GM12878 (cell line): ENCODE data around the gene HLA-DQB1. TPM values are rescaled to one million over a fixed set of nuclear protein-coding genes. Genes with fewer than 3 reads are reported as not detected.
A peak's percentile ranks its signal among the peaks of the same experiment; 100 is the strongest.

Source experiments
- ATAC-seq: fragments of 200-7000 bp; cut with Tn5 transposase; 3 replicates; pipeline ENCODE4 v1.9.1; 2020; ENCODE audit warnings: mild to moderate bottlenecking, moderate library complexity
- Bru-seq: library from RNA; stranded (reverse); fragments of 400-500 nt; gene quantifications from one replicate; lab custom pipeline; 2021; lab: Mats Ljungman, UMichigan
- BruChase-seq, 2 experiments: library from RNA; stranded (reverse); fragments of 400-500 nt; gene quantifications; one replicate each; lab custom pipeline; 2021; lab: Mats Ljungman, UMichigan
- BruUV-seq: library from RNA; stranded (reverse); fragments of 400-500 nt; replicated peaks from 2 replicates; lab custom pipeline; 2021; lab: Mats Ljungman, UMichigan
- CTCF ChIA-PET: fragments of 300-600 bp; sonication (Branson Sonifier 250); formaldehyde crosslinking; extraction: SDS; loops from one replicate; lab custom pipeline; 2021; ENCODE audit warnings: inconsistent platforms; lab: Yijun Ruan, JAX
- POLR2A ChIA-PET: fragments of 350-600 bp; formaldehyde crosslinking; extraction: SDS; loops from one replicate; lab custom pipeline; 2021; ENCODE audit warnings: inconsistent platforms; lab: Charles Lee
- RAD21 ChIA-PET: fragments of 300-600 bp; sonication (Branson Sonifier 250); formaldehyde crosslinking; loops from one replicate; lab custom pipeline; 2023; ENCODE audit warnings: antibody characterized with exemption; ENCODE audit not compliant: unreplicated experiment; lab: Charles Lee
- SMC1A ChIA-PET: fragments of 300-600 bp; sonication (Branson Sonifier 250); formaldehyde crosslinking; loops from one replicate; lab custom pipeline; 2023; ENCODE audit not compliant: unreplicated experiment, uncharacterized antibody; lab: Charles Lee
- DNase-seq: peaks from one replicate; pipeline ENCODE4 v3.0.0-alpha.2; 2011; ENCODE audit warnings: low read depth, low spot score
- FAIRE-seq: peaks from 3 replicates; lab custom pipeline; 2011; peaks lifted over from hg19 to GRCh38; lab: Jason Lieb, UNC
- H2AFZ ChIP-seq: 2 replicates; pipeline ENCODE4 v1.6.0; 2011; ENCODE audit warnings: low read depth, low read length, control low read depth; ENCODE audit not compliant: control insufficient read depth
- H3K27ac ChIP-seq: 2 replicates; pipeline ENCODE4 v1.5.1; 2011; ENCODE audit warnings: control low read depth; ENCODE audit not compliant: control insufficient read depth, insufficient read depth
- H3K27me3 ChIP-seq, 2 experiments: replicated peaks in 1 of 2; 2 replicates each; pipeline versions ENCODE4 v1.6.0 to v1.6.1; 2011; ENCODE audit warnings: low read length in 1 of 2; ENCODE audit not compliant: control insufficient read depth in 2 of 2, insufficient read depth in 2 of 2
- H3K36me3 ChIP-seq, 2 experiments: 2 replicates each; pipeline ENCODE4 v1.5.1; 2011; ENCODE audit warnings: low read length in 1 of 2; ENCODE audit not compliant: control insufficient read depth in 2 of 2, insufficient read depth in 2 of 2
- H3K4me1 ChIP-seq: 2 replicates; pipeline ENCODE4 v1.6.1; 2011; ENCODE audit warnings: mild to moderate bottlenecking, low read length, moderate library complexity, mixed read lengths; ENCODE audit not compliant: control insufficient read depth, insufficient read depth
- H3K4me2 ChIP-seq: 2 replicates; pipeline ENCODE4 v1.6.0; 2011; ENCODE audit warnings: control low read depth; ENCODE audit not compliant: control insufficient read depth, insufficient read depth
- H3K4me3 ChIP-seq: fragments of 200-600 bp; sonication (generic); 2 replicates; pipeline ENCODE4 v1.5.1; 2016
- H3K79me2 ChIP-seq: 2 replicates; pipeline ENCODE4 v1.6.0; 2011; ENCODE audit warnings: low read length; ENCODE audit not compliant: control insufficient read depth, insufficient read depth
- H3K9ac ChIP-seq: 2 replicates; pipeline ENCODE4 v1.8.0; 2011; ENCODE audit warnings: low read length, control low read depth, mixed read lengths; ENCODE audit not compliant: control insufficient read depth, insufficient read depth
- H3K9me3 ChIP-seq: replicated peaks from 3 replicates; pipeline ENCODE4 v1.5.1; 2011; ENCODE audit warnings: mild to moderate bottlenecking, low read length; ENCODE audit not compliant: control insufficient read depth, insufficient read depth
- H4K20me1 ChIP-seq: 2 replicates; pipeline ENCODE4 v1.6.0; 2011; ENCODE audit not compliant: control insufficient read depth, insufficient read depth
- ATF7 ChIP-seq: fragments of 450-650 bp; IDR thresholded peaks from 2 replicates; pipeline ENCODE4 v1.6.1; 2016; ENCODE audit warnings: low read depth, mild to moderate bottlenecking
- BHLHE40 ChIP-seq, 2 experiments: fragments of 450-650 bp in 1 of 2; IDR thresholded peaks; 2 replicates each; pipeline ENCODE4 v1.6.1; 2011 to 2017; ENCODE audit warnings: low read depth in 2 of 2, borderline replicate concordance in 1 of 2, improper control_type of control experiment in 1 of 2, low read length in 1 of 2, mild to moderate bottlenecking in 1 of 2
- CREB1 ChIP-seq: IDR thresholded peaks from 2 replicates; pipeline ENCODE4 v1.6.1; 2012; ENCODE audit warnings: low read depth, mild to moderate bottlenecking, inconsistent platforms
- E2F4 ChIP-seq: IDR thresholded peaks from 2 replicates; pipeline ENCODE4 v1.6.1; 2012; ENCODE audit warnings: low read depth, low read length, improper control_type of control experiment
- GATAD2B ChIP-seq: fragments of 450-650 bp; conservative IDR thresholded peaks from 2 replicates; pipeline ENCODE4 v1.6.1; 2017; ENCODE audit warnings: low read depth, mild to moderate bottlenecking, moderate library complexity
- IKZF2 ChIP-seq, 2 experiments: fragments of 450-650 bp; IDR thresholded peaks; 2 replicates each; pipeline ENCODE4 v1.6.1; 2017; ENCODE audit warnings: mild to moderate bottlenecking in 2 of 2, moderate library complexity in 2 of 2
- MEF2A ChIP-seq: IDR thresholded peaks from 2 replicates; pipeline ENCODE4 v1.6.1; 2011; ENCODE audit warnings: low read depth, mild to moderate bottlenecking, low read length, moderate library complexity; ENCODE audit not compliant: insufficient read depth
- NFIC ChIP-seq: IDR thresholded peaks from 2 replicates; pipeline ENCODE4 v1.6.1; 2012; ENCODE audit warnings: low read depth, mild to moderate bottlenecking, inconsistent platforms, low read length, moderate library complexity
- NFYB ChIP-seq: IDR thresholded peaks from 2 replicates; pipeline ENCODE4 v1.6.1; 2011; ENCODE audit warnings: low read depth, mild to moderate bottlenecking, low read length, improper control_type of control experiment, moderate library complexity; ENCODE audit not compliant: insufficient read depth
- PML ChIP-seq: IDR thresholded peaks from 2 replicates; pipeline ENCODE4 v1.6.1; 2012; ENCODE audit warnings: low read length, inconsistent platforms
- POLR2A ChIP-seq: IDR thresholded peaks from 2 replicates; pipeline ENCODE4 v1.6.1; 2011; ENCODE audit warnings: low read depth, mild to moderate bottlenecking, low read length
- POLR2AphosphoS5 ChIP-seq: IDR thresholded peaks from 2 replicates; pipeline ENCODE4 v1.6.1; 2011; ENCODE audit warnings: mild to moderate bottlenecking, low read length, inconsistent platforms
- RB1 ChIP-seq: fragments of 450-650 bp; formaldehyde crosslinking; IDR thresholded peaks from 2 replicates; pipeline ENCODE4 v1.6.1; 2017; ENCODE audit warnings: mild to moderate bottlenecking, borderline replicate concordance
- RFX5 ChIP-seq: IDR thresholded peaks from 2 replicates; pipeline ENCODE4 v1.6.1; 2011; ENCODE audit warnings: low read depth, low read length, improper control_type of control experiment
- SMAD5 ChIP-seq: IDR thresholded peaks from 2 replicates; pipeline ENCODE4 v1.6.1; 2016; ENCODE audit warnings: antibody characterized with exemption, low read depth
- TAF1 ChIP-seq: IDR thresholded peaks from 2 replicates; pipeline ENCODE4 v1.6.1; 2011; ENCODE audit warnings: mild to moderate bottlenecking, low read depth, low read length, borderline replicate concordance
- TCF3 ChIP-seq: IDR thresholded peaks from 2 replicates; pipeline ENCODE4 v1.6.1; 2012; ENCODE audit warnings: low read depth, mild to moderate bottlenecking, low read length, borderline replicate concordance; ENCODE audit not compliant: insufficient read depth
- WGBS: methylation state at CpG from one replicate; pipeline ENCODE4 v1.1.6; 2016; ENCODE audit warnings: low lambda C conversion rate; ENCODE audit not compliant: insufficient replicate concordance, insufficient coverage; ENCODE audit errors: missing lambda C conversion rate; 5-methylcytosine and 5-hydroxymethylcytosine counted together
- in situ Hi-C: fragments of 300-500 bp; cut with MboI; formaldehyde crosslinking; loops from 9 replicates; pipeline ENCODE4 v1.14.3; 2018; ENCODE audit warnings: mixed read lengths
- intact Hi-C: fragments of 100-400 bp; cut with micrococcal nuclease; formaldehyde crosslinking; loops from one replicate; pipeline ENCODE4 v1.14.2; 2022; ENCODE audit not compliant: unreplicated experiment
- long read RNA-seq, 2 experiments: library from polyadenylated mRNA; unstranded; transcript quantifications; one replicate each; pipeline ENCODE4 v2.0.0, GENCODE V29; 2019 to 2020
- polyA minus RNA-seq, 3 experiments: library from RNA; depleted of rRNA, polyadenylated mRNA; stranded (reverse); fragments of >200 nt; gene quantifications; 2 replicates each; pipeline ENCODE4 v1.2.3, GENCODE V29; 2011
- polyA plus RNA-seq, 11 experiments: library from polyadenylated mRNA; depleted of rRNA in 4 of 11; unstranded in 6 of 11; stranded (reverse) in 5 of 11; fragments of >200 nt; fragmentation: Nextera tagmentation in 4 of 11; fragmentation: Illumina TruSeq in 1 of 11; extraction: Ambion mirVana in 4 of 11; extraction: Trizol in 1 of 11; gene quantifications; 1 replicate in 1 of 11; 2 replicates in 10 of 11; pipeline versions ENCODE4 v1.2.1 to v1.2.3, GENCODE V29; 2011 to 2016; ENCODE audit warnings: inconsistent platforms in 2 of 11, missing spikeins in 2 of 11, low read depth in 1 of 11
- total RNA-seq, 4 experiments: library from RNA; depleted of rRNA in 3 of 4; stranded (reverse); fragments of >200 nt in 3 of 4; fragmentation: Illumina TruSeq in 1 of 4; extraction: Trizol in 1 of 4; gene quantifications; 2 replicates each; pipeline versions ENCODE4 v1.2.1 to v1.2.3, GENCODE V29; 2013 to 2021

Gene HLA-DQB1
- 33.4 and 35.5 TPM in 2 replicates for total RNA-seq (2013; cell fraction: nucleolus; rRNA removed)
- total RNA-seq (2014; rRNA removed): 127 and 148 TPM in 2 replicates
- 70.6 and 77.7 TPM in 2 replicates for total RNA-seq (2014; rRNA removed; fragmentation: Illumina TruSeq; extraction: Trizol)
- total RNA-seq (2021): 119 and 121 TPM in 2 replicates
- 59.9 TPM for polyA plus RNA-seq (2011; ENCODE audit: low read depth)
- 253 and 403 TPM in 2 replicates for polyA plus RNA-seq (2011; rRNA removed)
- 441 and 443 TPM in 2 replicates for polyA plus RNA-seq (2011; cell fraction: cytosol; rRNA removed)
- polyA plus RNA-seq (2011; cell fraction: nucleus; rRNA removed): 161 and 278 TPM in 2 replicates
- polyA plus RNA-seq (2012): 229 and 247 TPM in 2 replicates
- 46.4 and 73.9 TPM in 2 replicates for polyA plus RNA-seq (2014; fragmentation: Illumina TruSeq; extraction: Trizol)
- polyA plus RNA-seq (2014; fragmentation: Nextera tagmentation; extraction: Ambion mirVana): 10 to 100 TPM; 38.1 to 66.1 TPM
- 106 and 112 TPM in 2 replicates for polyA plus RNA-seq (2014; rRNA removed)
- 10 to 100 TPM; 85.5 to 97.3 TPM for polyA plus RNA-seq (2016; fragmentation: Nextera tagmentation; extraction: Ambion mirVana)
- polyA minus RNA-seq (2011; rRNA and poly(A)+ RNA removed): 133 and 245 TPM in 2 replicates
- polyA minus RNA-seq (2011; cell fraction: cytosol; rRNA and poly(A)+ RNA removed): 80.3 and 81.3 TPM in 2 replicates
- polyA minus RNA-seq (2011; cell fraction: nucleus; rRNA and poly(A)+ RNA removed): 64.9 and 68.1 TPM in 2 replicates
- percentile 99 among the genes with signal in this experiment for Bru-seq, nascent RNA
- BruChase-seq, experiment 1, labeled RNA remaining after a 6-hour chase: percentile 98 among the genes with signal in this experiment
- BruChase-seq, experiment 2, labeled RNA remaining after a 2-hour chase: percentile 95 among the genes with signal in this experiment
- long read RNA-seq, experiment 1, transcript HLA-DQB1-205 (5 exons, 1,642 nt): major isoform, 328 of 354 reads
- long read RNA-seq, experiment 1, partial matches to known transcripts: 19 of 354 reads
- long read RNA-seq, experiment 1, other reads (novel, unspliced or antisense): 7 of 354 reads
- long read RNA-seq, experiment 2, transcript HLA-DQB1-205 (5 exons, 1,642 nt): major isoform, 917 of 979 reads
- long read RNA-seq, experiment 2, partial matches to known transcripts: 14 of 979 reads
- long read RNA-seq, experiment 2, other reads (novel, unspliced or antisense): 46 of 979 reads

- ChIA-PET POLR2A (interaction anchor here (0.6 to 11.5 kb wide), 20 partner anchors 8 to 471 kb away, joined by 3 to 168 read pairs (median 5); partner anchors contain the start of genes HLA-DQA1, HLA-DRA, HLA-DRB1 and PSMB9), SMC1A (interaction anchor here (0.6 to 5.7 kb wide), 11 partner anchors 16 to 628 kb away, joined by 3 to 94 read pairs (median 4); partner anchors contain the start of genes HLA-DQA1, PSMB9 and TAP1), RAD21 (interaction anchor here (0.6 to 2.6 kb wide), 17 partner anchors 16 to 234 kb away, joined by 3 to 19 read pairs (median 6); partner anchors contain the start of genes HLA-DQA1, HLA-DRA and HLA-DRB1), CTCF (interaction anchor here (1.0 to 2.2 kb wide), 7 partner anchors 20 to 253 kb away, joined by 3 to 10 read pairs (median 5); partner anchors contain the start of gene HLA-DQA1)
- Histone ChIP-seq H3K4me1 (peaks cover 22% of the 10 kb centered on the region), H4K20me1 (no peaks in the 10 kb centered on the region), H3K36me3 (no peaks in the 10 kb centered on the region; a peak in 2 of 4 replicates), H3K4me2 (peak within 1 kb of the TSS; percentile 71), H3K79me2 (peaks cover 33% of the 10 kb centered on the region), H3K9ac (peak within 1 kb of the TSS; percentile 88), H3K27me3 (no peaks in the 10 kb centered on the region), H2AFZ (no peak within 1 kb of the TSS), H3K9me3 (peaks cover 1% of the 10 kb centered on the region; the same call in 2 of the 3 replicates), H3K4me3 (peak within 1 kb of the TSS; percentile 55; the same call in 1 of the 2 replicates), H3K27ac (peak within 1 kb of the TSS; percentile 92)
- BruUV-seq: TSS peak; percentile 49
- intact Hi-C loops: loop anchor here (2.0 to 5.0 kb wide), 2 partner anchors 44 to 56 kb away; no protein-coding TSS in a partner anchor
- TF ChIP-seq ATF7 (peak; percentile 26; the same call in 1 of the 2 replicates), MEF2A (no peak), RB1 (no peak), CREB1 (peak; percentile 83), SMAD5 (0 out of 2 replicates have a peak, but pooled peaks have one; percentile 48), BHLHE40 (IDR thresholded peaks at IDR 0.05; ENCODE audit: borderline replicate concordance in 1 of 2, low read depth in 2 of 2, low read length in 1 of 2) (0 out of 4 replicates have a peak, but pooled peaks of 1 of the 2 experiments have one; percentile 10), IKZF2 (IDR thresholded peaks at IDR 0.05) (peak in 1 of 2 experiments; percentile 14; a peak in 1 of 4 replicates), NFYB (peak; percentile 82), TCF3 (no peak), POLR2AphosphoS5 (peak; percentile 80), GATAD2B (no peak), E2F4 (no peak), PML (peak; percentile 78; the same call in 1 of the 2 replicates), POLR2A (peak; percentile 72), NFIC (0 out of 2 replicates have a peak, but pooled peaks have one; percentile 20), RFX5 (peak; percentile 96), TAF1 (peak; percentile 63; the same call in 1 of the 2 replicates)
- peak; percentile 77 for DNase-seq
- in situ Hi-C loops: loop anchor here (5.0 kb wide), 1 partner anchor 96 kb away; the partner anchor contains the start of gene HLA-DQB2
- under 1% methylated on average over 16 of the region's 16 CpGs for WGBS
- peak; percentile 89 for FAIRE-seq
- ATAC-seq: peak; percentile 70
Measured at GRCh38 chr6:32666420-32667300, at the start of gene HLA-DQB1. TSS of gene HLA-DQB1 (minus strand) at chr6:32666657. CDS start at chr6:32666607, 50 bp downstream.
